Keratinocyte (primary cell): ENCODE data around the gene PHF10.

Experiments used
- CTCF ChIP-seq, 3 experiments: IDR thresholded peaks in 1 of 3; conservative IDR thresholded peaks in 1 of 3; optimal IDR thresholded peaks in 1 of 3; 2 replicates in 2 of 3; 3 replicates in 1 of 3; pipeline versions ENCODE3 to v1.5.1; 2011; ENCODE audit warnings: low read length in 3 of 3, mild to moderate bottlenecking in 3 of 3, moderate library complexity in 2 of 3, control low read depth in 1 of 3, inconsistent platforms in 1 of 3; ENCODE audit not compliant: insufficient read depth in 2 of 3; ENCODE audit errors: extremely low read depth in 1 of 3
- EZH2 ChIP-seq: IDR thresholded peaks from one replicate; pipeline ENCODE4 v1.6.1; 2012; ENCODE audit warnings: inconsistent platforms, mild to moderate bottlenecking, low read length, moderate library complexity

- TF ChIP-seq EZH2 = no peak
- TF ChIP-seq CTCF (optimal IDR thresholded peaks at IDR 0.05 in 1 of 3, IDR thresholded peaks at IDR 0.05 in 1 of 3, conservative IDR thresholded peaks at IDR 0.05 in 1 of 3; ENCODE audit: extremely low read depth in 1 of 3, insufficient read depth in 2 of 3, low read length in 3 of 3) = no peak
Measured at GRCh38 chr6:169722362-169723199, 1.7 kb downstream of the PHF10 start.
